ENCODE results near the gene HIPK4. TPM values are rescaled to one million over a fixed set of nuclear protein-coding genes. Genes with fewer than 3 reads are reported as not detected.

Gene HIPK4
- 0.46 TPM in 1 of 2 replicates, not detected in the other for total RNA-seq (2014; rRNA removed)
- percentile 20 among the genes with signal in this experiment for Bru-seq, nascent RNA
- percentile 23 among the genes with signal in this experiment for BruChase-seq, experiment 1, labeled RNA remaining after a 6-hour chase
- BruChase-seq, experiment 2, labeled RNA remaining after a 2-hour chase: percentile 26 among the genes with signal in this experiment
- long read RNA-seq, partial matches to known transcripts: 1 of 3 reads
- long read RNA-seq, other reads (novel, unspliced or antisense): 2 of 3 reads

- no peaks in the 10 kb centered on the region for H3K9me3 ChIP-seq (ENCODE audit: low read length)
- H3K9ac ChIP-seq (ENCODE audit: low read length): no peak within 1 kb of the TSS
- H2AFZ ChIP-seq (ENCODE audit: low read length): no peak within 1 kb of the TSS
- CTCF ChIA-PET: no interaction called here
- no peak for DNase-seq
- TF ChIP-seq, protein P1, sequence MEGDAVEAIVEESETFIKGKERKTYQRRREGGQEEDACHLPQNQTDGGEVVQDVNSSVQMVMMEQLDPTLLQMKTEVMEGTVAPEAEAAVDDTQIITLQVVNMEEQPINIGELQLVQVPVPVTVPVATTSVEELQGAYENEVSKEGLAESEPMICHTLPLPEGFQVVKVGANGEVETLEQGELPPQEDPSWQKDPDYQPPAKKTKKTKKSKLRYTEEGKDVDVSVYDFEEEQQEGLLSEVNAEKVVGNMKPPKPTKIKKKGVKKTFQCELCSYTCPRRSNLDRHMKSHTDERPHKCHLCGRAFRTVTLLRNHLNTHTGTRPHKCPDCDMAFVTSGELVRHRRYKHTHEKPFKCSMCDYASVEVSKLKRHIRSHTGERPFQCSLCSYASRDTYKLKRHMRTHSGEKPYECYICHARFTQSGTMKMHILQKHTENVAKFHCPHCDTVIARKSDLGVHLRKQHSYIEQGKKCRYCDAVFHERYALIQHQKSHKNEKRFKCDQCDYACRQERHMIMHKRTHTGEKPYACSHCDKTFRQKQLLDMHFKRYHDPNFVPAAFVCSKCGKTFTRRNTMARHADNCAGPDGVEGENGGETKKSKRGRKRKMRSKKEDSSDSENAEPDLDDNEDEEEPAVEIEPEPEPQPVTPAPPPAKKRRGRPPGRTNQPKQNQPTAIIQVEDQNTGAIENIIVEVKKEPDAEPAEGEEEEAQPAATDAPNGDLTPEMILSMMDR (conservative IDR thresholded peaks at IDR 0.05; ENCODE audit: low read depth, low read length): no peak
- no peak for TF ChIP-seq EZH2phosphoT487 (IDR thresholded peaks at IDR 0.05; ENCODE audit: borderline replicate concordance, low read length)
- TF ChIP-seq EZH2 (IDR thresholded peaks at IDR 0.05; ENCODE audit: low read length, unreplicated experiment): no peak
- H3K4me2 ChIP-seq (ENCODE audit: low read length): no peak within 1 kb of the TSS
- H3K27me3 ChIP-seq (ENCODE audit: low read length): no peaks in the 10 kb centered on the region
- BruUV-seq (replicated peaks): no TSS peak
- ATAC-seq: no peak
- intact Hi-C loops (cut with micrococcal nuclease): no loop called here
- no peaks in the 10 kb centered on the region for H3F3A ChIP-seq (ENCODE audit: low read length, unreplicated experiment)
- H3K36me3 ChIP-seq (ENCODE audit: low read depth, low read length): no peaks in the 10 kb centered on the region
- no peaks in the 10 kb centered on the region for H3K9me2 ChIP-seq (replicated peaks; ENCODE audit: low read length)
- H3K4me3 ChIP-seq (ENCODE audit: low read length): no peak within 1 kb of the TSS
- no peaks in the 10 kb centered on the region for H4K20me1 ChIP-seq (ENCODE audit: low read length)
- H3K79me2 ChIP-seq (ENCODE audit: low read length): no peaks in the 10 kb centered on the region
- H3K27ac ChIP-seq (ENCODE audit: low read length): no peak within 1 kb of the TSS
- H3K4me1 ChIP-seq (ENCODE audit: insufficient read depth, low read length): peaks cover 10% of the 10 kb centered on the region; the same call in 1 of the 2 replicates
- POLR2A ChIA-PET (ENCODE audit: unreplicated experiment): no interaction called here
Measured at GRCh38 chr19:40390084-40390742, at the start of gene HIPK4. HIPK4 (minus strand) TSS chr19:40390181; CDS start chr19:40389902, 279 bp downstream.

DNA sequence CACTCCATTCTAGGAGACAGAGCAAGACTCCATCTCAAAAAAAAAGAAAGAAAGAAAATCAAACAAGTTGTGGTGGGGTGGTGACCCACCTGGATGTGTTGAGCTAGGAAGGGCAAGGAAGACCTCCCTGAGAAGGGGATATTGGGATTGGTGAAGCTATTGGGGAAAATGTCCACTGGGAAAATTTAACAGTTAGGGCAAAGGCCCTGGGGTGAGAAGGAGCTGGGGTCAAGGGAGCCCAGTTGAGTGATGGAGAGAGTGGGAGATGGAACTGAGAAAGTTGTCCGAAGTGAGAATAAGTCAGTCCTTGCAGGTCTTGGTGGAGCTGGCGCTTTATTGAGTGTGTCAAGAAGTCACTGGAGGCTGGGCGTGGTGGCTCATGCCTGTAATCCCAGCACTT is 48.3 kb upstream of the HIPK4 start:
- TF ChIP-seq, protein P1 (conservative IDR thresholded peaks at IDR 0.05; ENCODE audit: low read depth, low read length): no peak
- TF ChIP-seq EZH2phosphoT487 (IDR thresholded peaks at IDR 0.05; ENCODE audit: borderline replicate concordance, low read length) (no peak), EZH2 (IDR thresholded peaks at IDR 0.05; ENCODE audit: low read length, unreplicated experiment) (no peak)
- Histone ChIP-seq H3K36me3 (ENCODE audit: low read depth, low read length) (peaks cover 12% of the 10 kb centered on the region; the same call in 1 of the 2 replicates), H3K9me2 (replicated peaks; ENCODE audit: low read length) (no peaks in the 10 kb centered on the region), H3K4me2 (ENCODE audit: low read length) (no peak overlapping the region), H2AFZ (ENCODE audit: low read length) (no peak overlapping the region), H3K79me2 (ENCODE audit: low read length) (peaks cover 23% of the 10 kb centered on the region), H3F3A (ENCODE audit: low read length, unreplicated experiment) (no peaks in the 10 kb centered on the region), H3K9me3 (ENCODE audit: low read length) (no peaks in the 10 kb centered on the region), H4K20me1 (ENCODE audit: low read length) (peaks cover 9% of the 10 kb centered on the region; the same call in 1 of the 2 replicates), H3K27me3 (ENCODE audit: low read length) (no peaks in the 10 kb centered on the region), H3K27ac (ENCODE audit: low read length) (no peak overlapping the region), H3K4me3 (ENCODE audit: low read length) (no peak overlapping the region), H3K9ac (ENCODE audit: low read length) (no peak overlapping the region), H3K4me1 (ENCODE audit: insufficient read depth, low read length) (peaks cover 13% of the 10 kb centered on the region; the same call in 1 of the 2 replicates)
- intact Hi-C loops (cut with micrococcal nuclease): no loop called here
- CTCF ChIA-PET: no interaction called here
- BruUV-seq (replicated peaks): no TSS peak
- ATAC-seq: no peak
- POLR2A ChIA-PET (ENCODE audit: unreplicated experiment): no interaction called here
- no peak for DNase-seq

Measured in PC-3 (cell line).